GM13976 (cell line): ENCODE results near the gene CANX.

ENCODE experiments used
- DNase-seq: peaks from one replicate; pipeline ENCODE4 v3.0.0; 2012; ENCODE audit warnings: low spot score
- CTCF ChIP-seq: IDR thresholded peaks from 2 replicates; pipeline ENCODE4 v1.5.1; 2012; ENCODE audit warnings: borderline replicate concordance, mild to moderate bottlenecking; ENCODE audit not compliant: insufficient read depth; ENCODE audit errors: extremely low read depth, missing control alignments, control extremely low read depth
- in situ Hi-C: fragments of 300-500 bp; cut with MboI; formaldehyde crosslinking; loops from one replicate; pipeline ENCODE4 v1.12.0; 2022; ENCODE audit warnings: low sequenced_read_pairs, mixed read lengths, inconsistent platforms; ENCODE audit not compliant: unreplicated experiment

Gene CANX

DNA sequence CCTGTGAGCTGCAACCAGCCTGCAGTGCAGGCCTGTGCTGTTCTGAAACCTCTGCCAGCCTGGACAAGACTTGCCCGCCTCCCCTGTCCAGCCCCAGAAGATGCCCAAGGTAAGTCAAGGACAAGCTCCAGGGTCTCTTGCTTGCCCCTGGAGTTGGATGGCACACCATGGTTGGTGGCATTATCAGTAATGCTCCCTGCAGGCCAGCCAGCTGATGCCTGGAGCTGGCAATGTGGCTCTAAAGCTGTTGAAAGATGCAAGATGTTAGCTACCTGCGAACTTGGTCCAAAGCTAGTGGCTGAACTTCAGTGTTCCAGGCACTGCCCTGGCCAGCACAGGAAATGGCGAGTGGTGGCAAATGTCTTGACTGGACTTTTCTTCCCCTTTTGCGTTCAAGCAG is 81.1 kb downstream of the CANX start:
- in situ Hi-C loops = no loop called here
- TF ChIP-seq CTCF = no peak
- no peak for DNase-seq

DNA sequence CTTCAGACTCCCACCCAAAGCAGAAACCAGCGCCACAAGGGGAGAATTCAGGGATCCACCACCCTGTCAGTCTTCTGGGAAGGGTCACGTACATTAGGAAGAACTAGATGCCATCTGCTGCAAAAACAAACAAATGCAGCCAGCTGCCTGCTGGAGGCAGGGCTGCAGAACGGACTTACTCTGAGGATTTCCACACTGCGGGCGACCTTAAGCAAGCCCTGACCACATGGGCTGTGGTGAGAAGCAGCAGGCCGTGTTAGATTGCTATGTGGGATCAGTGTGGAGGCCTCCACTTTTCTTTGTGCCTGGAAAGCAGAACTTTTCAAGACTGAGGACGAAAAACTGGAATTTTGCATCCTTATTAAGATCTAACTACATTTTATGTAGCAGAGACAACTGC is 81.6 kb downstream of the CANX start:
- DNase-seq = no peak
- TF ChIP-seq CTCF = no peak
- in situ Hi-C loops = no loop called here
